SW480 (cell line): Measurements from ENCODE around the gene PTPRQ.
"Not testable (repeated sequence)": the region's sequence is repeated elsewhere in the genome, so short reads cannot be mapped to it uniquely, and the experiment has no call there.

Experiments used
- DNase-seq: peaks from one replicate; pipeline ENCODE4 v3.0.0-alpha.2; 2016; ENCODE audit warnings: low spot score

Gene PTPRQ

DNA sequence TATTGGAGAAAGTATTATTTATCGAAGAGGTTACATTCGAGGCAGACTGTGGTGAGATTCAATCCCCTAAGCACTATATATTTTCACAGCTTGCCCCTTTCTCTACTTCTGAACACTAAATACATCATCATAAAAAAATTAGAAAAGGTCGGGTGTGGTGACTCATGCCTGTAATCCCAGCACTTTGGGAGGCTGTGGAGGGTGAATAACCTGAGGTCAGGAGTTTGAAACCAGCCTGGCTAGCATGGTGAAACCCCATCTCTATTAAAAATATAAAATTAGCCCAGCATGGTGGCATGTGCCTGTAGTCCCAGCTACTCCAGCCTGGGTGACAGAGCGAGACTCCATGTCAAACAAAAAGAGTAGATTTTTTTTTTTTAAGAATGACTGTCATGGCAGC is 192.8 kb downstream of the PTPRQ start:
- DNase-seq: no peak

DNA sequence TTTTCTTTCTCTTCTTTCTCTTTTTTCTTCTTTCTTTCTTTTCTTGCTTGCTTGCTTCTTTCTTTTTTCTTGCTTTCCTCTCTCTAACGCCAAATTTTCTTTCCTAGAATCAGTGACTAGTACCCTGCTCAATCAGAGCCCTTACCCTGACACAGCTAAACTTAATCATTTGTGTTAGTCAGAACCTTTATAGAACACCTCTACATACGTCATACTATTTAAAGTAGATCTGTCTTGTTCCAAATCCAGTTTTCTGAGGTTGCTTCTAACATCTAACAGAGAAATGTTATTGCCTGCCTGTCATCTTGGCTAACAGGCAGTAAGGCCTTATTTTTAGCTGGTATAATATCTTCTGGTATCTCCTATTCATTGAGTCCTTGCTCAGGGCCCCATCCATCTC is 197.9 kb downstream of the PTPRQ start:
- no peak for DNase-seq

DNA sequence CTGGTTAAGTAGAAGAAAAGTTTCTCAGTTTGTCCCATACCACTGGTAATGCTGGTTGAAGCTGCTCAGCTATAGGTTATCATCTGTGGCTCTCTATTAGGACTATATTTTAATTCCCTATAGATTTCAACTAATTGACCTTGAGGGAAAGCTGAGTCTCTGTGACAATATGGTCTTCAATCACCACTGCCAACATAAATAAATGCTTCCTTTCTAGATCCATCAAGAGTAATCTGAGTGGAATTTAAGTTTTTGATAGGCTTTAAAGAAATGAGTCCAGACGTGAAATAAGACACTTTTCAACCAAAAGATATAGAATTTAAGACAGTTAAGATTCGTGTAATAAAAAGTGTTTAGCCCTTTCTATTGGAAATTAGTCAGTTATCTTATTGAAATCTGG is 199.9 kb downstream of the PTPRQ start:
- no peak for DNase-seq

DNA sequence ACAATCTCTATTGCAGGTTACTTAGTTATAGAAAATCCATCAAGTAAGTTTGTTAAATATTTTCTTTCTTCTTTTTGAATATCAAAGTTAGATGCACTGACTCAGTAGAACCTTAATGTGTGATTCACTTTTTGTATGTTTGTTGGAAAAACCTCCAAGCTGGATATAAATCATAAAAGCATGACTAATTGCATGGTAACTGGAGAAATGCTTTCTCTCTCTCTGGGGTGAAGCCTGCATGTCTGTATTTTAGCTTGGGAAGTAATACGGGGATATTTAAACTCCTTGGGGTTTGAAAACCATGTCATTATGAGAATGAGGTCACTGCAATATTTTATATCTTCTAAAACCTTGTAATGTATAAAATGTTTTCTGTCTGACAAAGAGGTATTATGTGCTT is 204.8 kb downstream of the PTPRQ start:
- no peak for DNase-seq

DNA sequence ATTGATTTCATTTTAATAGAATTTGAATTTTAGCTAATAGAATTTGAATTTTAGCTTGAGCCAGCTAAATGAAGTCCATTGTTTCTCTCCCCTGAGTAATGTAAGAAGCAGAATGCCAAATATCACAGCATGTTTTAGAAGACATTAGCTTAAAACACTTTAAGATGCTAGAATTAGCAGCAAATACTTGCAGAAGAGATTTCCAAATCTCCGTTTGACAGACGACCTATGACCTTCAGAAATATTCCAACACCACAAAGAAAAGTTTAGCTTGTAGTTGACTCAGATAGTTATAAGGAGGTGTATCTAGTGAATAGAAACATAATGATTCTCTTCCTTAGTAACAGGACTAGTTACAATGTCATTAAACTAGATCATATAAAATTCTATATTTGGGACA is 211.7 kb downstream of the PTPRQ start:
- no peak for DNase-seq

DNA sequence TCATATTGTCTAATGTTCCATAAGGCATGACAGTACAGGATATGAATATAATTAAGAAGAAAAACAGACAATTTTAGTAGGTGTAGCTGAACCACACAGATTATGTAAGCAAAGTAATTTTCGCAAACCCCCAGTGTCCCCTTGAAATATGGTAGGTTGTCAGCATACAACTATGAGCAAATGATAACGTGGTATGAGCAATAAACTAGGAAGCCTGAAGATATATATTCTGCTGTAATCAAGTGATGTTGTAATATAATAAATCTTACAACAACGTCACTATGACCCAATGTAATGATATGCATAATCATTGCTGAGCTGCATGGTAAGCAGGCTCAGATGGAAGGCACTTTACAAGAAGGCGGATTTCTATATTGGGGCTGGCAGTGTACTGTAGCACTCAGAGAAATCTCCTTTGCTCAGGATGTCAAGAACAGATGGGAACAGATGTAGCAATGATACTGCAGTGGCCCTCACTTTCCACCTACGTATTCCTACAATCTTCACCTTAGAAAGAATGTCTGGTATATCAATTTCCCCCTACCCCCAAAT is 215.6 kb downstream of the PTPRQ start:
- no peak for DNase-seq

DNA sequence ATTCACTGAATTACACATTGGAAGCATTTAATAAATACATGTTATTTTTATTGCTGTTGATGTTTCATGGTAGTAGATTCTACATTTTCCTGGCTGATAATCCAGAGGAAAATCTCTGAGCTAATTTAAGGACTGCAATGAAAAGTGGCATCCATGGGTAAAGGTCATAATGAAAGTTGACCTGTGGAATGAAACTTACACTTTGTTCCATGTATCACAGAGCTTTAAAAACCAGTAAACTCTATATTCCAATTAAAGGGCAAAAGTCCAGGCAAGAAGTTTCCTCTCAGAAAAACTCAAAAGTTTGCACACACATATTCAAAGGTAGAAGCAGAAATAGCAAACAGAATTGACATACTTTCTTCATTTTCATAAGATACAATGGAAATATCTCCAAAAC is 218.6 kb downstream of the PTPRQ start:
- no peak for DNase-seq

DNA sequence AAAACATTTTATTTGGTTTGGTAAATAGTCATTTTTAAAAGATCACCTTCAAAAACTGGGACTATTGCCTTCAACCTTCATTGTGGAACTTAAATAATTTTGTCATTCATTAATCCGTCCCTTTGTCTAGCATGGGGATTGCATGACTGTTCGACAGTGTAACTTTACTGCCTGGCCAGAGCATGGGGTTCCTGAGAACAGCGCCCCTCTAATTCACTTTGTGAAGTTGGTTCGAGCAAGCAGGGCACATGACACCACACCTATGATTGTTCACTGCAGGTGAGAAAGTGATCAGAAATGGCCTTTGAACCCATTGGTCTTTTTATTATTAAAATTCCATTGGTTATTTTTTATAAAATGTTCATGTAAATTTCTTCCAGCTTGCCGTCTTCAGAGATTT is 226.2 kb downstream of the PTPRQ start:
- no peak for DNase-seq

DNA sequence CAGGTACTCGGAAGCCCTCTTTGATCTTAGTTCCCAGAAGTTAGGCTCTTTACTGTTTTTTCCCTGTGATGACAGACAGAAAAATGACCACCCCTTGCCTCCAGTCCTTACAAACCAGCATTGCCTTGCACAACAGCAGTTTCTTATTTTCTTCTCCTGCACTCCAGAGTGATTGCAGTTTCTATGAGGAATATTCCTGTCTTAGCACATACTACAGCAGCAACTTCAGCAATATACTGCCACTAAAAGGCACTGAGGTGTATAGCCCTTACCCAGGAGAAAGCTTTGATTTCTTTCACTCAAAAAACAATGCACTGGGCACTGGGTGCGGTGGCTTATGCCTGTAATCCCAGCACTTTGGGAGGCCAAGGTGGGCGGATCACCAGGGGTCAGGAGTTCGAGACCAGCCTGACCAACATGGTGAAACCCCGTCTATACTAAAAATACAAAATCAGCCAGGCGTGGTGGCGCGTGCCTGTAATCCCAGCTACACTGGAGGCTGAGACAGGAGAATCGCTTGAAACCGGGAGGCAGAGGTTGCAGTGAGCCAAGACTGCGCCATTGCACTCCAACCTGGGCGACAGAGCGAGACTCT is 232.1 kb downstream of the PTPRQ start:
- DNase-seq: not testable (repeated sequence)

DNA sequence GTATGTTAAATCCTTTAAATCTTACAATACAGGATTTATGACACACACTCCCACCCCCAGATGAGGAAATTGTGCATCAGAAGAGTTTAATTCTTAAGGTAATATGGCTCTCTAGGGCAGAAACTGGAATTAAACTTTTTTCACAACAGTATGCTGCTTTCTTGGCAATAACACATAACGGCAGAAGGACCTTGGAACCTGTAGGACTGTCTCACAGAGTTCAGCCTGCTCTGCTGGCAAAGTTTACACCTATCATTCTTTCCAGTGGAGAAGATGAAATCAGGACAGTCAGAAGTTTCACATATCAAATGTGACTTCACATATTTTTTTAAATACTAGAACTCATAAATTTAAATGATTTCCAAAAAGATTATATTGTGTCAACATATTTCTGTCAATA is 232.8 kb downstream of the PTPRQ start:
- no peak for DNase-seq

DNA sequence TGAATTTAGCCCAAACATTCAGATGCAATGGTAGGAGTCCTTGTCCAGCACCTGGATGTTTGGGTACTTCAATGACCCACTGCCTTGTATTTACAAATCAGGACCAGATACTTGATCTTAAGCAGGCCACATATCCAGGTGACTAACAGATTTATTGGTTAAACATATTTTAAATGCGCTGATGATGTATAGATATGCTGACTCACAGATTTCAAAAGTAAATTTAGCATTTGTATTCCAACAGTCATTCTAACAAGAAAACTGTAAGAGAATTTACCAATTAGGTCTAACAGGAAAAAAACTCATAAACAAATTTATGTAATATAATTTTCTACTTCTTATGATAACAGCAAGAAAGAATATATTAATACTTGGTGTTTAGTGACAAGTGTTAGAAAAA is 234.0 kb downstream of the PTPRQ start:
- no peak for DNase-seq

DNA sequence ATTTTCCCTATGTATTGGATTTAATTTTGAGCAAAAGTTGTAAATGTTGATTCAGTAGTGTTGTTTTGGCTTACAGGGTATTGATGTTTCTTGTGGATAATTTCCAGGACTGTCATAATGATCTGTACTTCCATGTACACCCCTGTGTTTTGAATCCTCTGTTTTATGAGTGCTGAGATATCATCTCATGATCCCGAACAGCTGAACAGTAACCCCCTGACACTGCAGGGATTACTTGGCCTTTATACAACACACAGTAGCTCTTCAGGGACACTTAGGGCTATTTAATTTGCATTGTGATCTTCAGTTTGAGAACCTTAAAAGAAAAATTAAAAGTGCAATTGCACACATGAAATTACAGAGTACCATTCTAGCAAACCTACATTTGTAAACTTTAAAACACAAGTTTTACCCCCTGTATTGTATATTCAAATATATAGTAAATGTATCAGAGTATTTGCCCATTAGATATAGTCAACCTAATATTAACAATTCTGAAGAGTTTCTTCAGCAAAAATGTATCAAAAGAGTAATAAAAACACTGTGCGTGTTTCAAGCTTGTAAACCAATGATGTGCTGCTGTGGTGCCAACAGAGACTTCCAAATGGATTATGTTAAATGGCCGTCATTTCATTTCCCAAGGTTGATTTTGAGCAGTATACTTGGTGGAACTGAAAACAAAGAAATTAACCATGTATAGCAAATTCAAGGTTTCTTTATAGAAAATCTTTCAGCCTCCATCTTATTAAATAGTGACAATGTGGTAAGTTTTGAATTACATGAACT is 235.5 kb downstream of the PTPRQ start:
- no peak for DNase-seq

DNA sequence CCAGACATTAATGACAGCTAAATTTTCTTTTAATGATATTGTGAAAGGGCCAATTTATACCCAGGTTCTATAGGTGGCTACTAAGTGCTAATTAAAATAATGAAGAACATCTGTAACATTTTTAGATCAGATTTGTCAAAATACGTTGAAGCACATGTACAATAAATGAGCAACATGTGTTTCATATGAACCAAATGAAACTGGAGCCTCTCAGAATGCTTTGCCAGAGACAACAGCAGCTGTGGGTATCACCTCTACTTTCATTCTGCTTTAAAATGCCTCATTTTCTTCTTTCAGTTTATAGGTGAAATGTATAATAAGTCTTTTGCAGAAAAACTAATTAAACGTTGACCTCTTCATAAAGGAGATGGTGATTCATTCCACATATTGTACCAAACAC is 237.3 kb downstream of the PTPRQ start:
- no peak for DNase-seq

DNA sequence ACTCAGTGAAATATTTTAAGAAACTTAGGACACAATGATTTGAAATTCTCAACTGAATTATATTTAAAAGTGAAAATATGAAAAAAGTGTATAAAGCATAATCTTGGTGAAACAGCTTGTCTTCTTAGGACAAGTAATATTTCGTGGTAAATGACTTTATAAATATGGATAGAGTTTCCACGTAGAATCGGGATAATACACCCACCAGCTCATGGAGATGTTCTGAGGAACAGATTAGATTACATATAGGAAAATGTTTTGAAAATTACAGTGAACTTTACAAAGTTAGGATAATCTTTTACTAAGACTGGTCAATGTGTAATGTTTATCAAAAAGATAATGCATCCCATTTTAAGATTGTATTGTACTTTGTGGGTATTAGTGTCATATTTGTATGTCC is 237.8 kb downstream of the PTPRQ start:
- no peak for DNase-seq

DNA sequence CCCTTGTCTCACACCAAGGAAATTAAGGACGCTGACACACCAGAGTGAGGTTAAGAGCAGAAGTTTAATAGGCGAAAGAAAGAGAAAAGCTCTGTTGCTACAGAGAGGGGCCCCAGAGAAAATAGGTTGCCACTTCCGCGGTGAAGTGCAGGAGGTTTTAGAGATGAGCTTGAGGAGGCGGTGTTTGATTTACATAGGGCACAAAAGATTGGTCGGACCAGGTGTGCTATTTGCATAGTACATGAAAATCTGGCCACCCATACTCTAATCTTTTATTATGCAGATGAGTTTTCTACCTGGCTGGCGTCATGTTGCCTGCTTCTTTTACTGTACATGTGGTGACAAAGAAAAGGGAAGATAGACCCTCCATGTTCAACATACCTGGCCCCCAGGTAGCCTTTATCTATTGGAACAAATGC is 240.1 kb downstream of the PTPRQ start:
- DNase-seq: no peak

DNA sequence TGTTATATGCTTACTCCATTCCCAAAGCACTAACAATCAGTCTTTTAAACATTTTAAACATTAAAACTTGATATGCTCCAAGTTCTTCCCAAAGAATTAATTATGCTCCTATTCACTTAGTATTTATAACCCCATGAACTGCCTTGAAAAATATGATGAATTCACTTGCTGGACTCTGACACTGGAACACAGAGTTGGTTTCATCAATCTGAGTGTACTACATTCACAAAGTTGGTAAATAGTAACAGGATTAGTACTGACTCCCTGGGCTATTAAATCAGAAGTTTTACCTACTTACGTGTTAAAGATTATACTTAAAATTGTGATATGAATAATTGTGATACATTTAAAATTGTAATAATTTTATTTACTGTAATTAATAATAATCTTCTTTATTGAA is 246.1 kb downstream of the PTPRQ start:
- no peak for DNase-seq

DNA sequence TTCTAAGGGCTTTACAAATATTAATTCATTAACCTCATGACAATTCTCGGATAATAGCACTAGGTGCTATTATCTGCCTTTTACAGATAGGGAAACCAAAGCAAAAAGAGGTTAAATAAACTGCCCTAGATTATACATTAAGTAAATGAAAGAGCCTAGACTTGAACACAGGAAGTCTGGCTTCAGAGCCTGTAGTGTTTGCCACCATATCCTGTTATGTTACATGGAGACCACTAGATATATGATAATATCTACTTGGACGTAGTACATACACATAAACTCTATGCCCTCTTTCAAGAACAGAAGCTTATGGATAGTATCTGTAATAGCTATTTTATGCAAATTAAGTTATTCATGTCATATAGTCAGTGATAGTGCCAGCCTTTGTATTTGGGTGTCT is 246.5 kb downstream of the PTPRQ start:
- no peak for DNase-seq

DNA sequence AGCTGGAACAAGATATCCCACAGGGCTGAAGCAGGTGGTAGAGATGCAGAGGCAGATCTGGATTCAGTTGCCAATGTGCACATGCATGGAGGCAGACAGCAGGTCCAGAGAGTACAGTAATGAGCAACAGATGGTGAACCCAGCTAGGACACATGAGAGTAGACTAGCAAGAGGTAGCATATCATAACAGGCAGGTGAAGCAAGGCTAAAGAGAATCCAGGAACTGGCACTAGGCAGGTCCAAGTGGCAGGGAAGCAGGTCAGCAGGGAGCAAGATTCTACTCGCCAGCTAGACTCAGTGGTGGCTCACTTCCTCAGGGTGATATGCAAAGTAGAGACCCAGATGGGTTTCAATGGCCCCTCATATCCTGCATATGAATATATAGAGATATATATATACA is 248.1 kb downstream of the PTPRQ start:
- no peak for DNase-seq

DNA sequence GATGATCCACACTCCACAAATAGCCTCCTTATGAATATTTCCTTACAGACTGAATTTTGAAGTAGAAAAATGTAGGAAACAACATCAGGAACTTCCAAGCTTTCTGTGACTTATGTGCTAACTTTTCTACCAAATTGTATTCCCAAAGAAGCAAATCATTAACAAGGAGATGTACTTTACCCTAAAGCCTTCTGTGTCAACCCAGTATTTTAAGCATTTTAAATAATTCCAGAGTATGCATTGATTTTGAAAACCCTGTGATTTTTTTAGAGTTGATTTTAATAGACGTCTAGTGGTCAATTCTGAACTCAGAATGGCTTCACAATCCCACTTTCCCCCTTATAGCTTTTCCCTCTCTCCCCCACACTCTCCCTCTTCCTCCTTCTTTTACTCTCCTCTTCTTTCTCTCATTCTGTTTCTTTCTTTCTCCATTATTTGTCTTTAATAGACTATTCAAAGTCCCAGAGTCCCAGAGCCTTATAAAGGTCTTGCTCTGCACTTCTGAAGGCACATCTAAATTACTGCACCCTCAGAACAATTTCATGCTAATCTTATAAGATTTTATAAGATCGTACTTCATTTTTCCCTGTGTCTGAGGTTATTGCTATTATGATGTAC is 253.3 kb downstream of the PTPRQ start:
- no peak for DNase-seq

DNA sequence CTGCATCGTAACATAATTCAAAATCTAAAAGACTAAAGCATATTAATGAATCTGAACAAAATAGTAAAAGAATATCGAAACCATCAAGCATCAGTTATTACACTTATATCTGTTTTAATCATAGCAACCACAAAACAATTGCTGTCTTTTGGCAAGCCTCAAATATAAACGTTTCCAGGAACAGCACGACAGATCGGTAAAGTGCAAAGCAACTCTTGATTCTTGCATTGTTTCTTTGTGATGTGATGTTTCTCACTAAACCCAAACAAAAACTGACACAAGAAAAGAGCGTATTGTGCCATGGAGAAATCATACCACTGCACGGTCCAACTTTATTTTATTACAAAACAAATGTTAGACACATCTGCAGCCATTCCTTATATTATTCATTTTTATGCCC is 254.2 kb downstream of the PTPRQ start:
- no peak for DNase-seq

DNA sequence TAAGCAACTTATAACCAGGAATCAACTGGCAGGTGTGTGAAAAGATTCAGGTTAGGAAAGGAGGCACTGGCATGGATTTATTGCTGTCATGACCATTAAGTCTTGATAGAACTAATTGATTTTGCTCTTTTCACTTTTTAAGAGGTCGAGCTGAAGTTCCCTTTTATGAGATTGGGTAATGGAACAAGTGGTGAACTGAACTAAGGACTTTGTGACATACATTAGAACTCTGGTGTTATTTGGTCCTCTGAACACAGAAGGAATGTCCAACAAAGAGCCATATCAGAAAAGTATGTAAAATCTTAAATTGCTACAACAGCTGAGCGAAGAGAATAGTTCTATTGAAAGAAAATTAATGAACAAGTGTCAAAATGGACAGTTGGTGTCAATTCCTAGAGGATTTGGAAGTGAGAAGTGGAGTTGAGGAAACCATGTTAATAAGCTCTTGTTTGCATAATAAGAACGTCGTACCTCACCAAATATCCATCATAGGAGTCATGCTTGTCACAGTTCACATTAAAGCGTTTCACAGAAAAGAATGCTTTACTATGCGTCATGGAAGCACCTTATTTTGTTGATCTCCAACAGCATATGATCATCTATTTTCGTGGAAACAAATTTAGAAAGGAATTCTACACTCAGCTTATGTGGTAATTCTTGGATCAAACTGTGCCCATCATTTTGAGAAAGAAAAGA is 255.0 kb downstream of the PTPRQ start:
- no peak for DNase-seq

DNA sequence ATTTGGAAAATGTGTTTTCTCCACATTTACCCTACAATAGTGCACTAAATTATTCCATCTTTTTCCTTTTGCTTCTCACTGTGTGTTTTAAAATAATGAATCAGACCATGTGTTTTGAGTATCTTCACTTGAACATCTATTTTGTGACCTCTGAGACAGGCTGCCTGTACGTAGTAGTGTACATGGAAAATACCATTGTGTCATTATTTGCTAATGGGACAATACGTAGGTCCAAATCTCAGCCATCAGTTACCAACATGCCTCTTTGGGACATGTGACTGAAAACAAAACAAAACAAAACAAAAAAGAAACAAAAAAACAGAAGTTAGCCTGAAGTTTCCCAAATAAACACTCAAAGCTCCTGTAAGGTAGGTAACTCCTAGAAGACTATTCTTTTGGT is 256.3 kb downstream of the PTPRQ start:
- no peak for DNase-seq

DNA sequence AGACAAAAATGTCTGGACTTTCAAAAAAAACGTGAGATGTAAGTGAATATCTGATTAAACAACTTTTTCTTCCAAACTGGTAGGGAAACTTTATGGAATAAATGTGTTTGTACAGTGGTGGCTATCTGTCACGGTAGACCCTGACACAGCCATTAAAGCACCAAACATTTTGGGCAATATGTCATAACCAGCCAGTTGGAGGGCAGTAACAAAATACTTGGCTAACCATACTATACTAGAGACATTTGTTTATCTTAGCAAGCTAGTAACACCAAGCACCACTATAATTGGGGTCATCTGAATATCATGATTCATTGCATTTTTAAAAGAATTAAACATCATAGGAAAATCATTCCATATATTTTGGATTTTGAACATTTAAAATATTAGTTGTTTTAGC is 257.4 kb downstream of the PTPRQ start:
- DNase-seq: no peak
